Transverse colon (tissue), 4 donors: ENCODE results near the gene CHD6. TPM values are rescaled to one million over a fixed set of nuclear protein-coding genes. Genes with fewer than 3 reads are reported as not detected.

ENCODE experiments used
- DNase-seq: peaks from one replicate; pipeline ENCODE4 v3.0.0-alpha.2; 2019
- H3K27ac ChIP-seq, 4 donors: fragments of 200-600 bp; sonication (generic); 2 replicates each; pipeline ENCODE4 v1.5.1; 2016 to 2018; ENCODE audit warnings: inconsistent platforms in 4 of 4
- H3K27me3 ChIP-seq: fragments of 200-600 bp; sonication (generic); 2 replicates; pipeline ENCODE4 v1.5.1; 2017; ENCODE audit warnings: inconsistent platforms
- H3K36me3 ChIP-seq, 4 donors: fragments of 200-600 bp; sonication (generic); 2 replicates each; pipeline ENCODE4 v1.5.1; 2017 to 2019; ENCODE audit warnings: inconsistent platforms in 4 of 4
- H3K4me1 ChIP-seq, 4 donors: fragments of 200-600 bp; sonication (generic); 2 replicates each; pipeline ENCODE4 v1.5.1; 2017 to 2020; ENCODE audit warnings: inconsistent platforms in 4 of 4
- H3K4me3 ChIP-seq, 4 donors: fragments of 200-600 bp; sonication (generic); 1 replicate in 1 of 4; 2 replicates in 3 of 4; pipeline versions ENCODE4 v1.5.1 to v1.6.1; 2017 to 2019; ENCODE audit warnings: inconsistent platforms in 4 of 4
- H3K9me3 ChIP-seq, 2 donors: fragments of 200-600 bp; sonication (generic); 2 replicates each; pipeline ENCODE4 v1.5.1; 2017 to 2019; ENCODE audit warnings: inconsistent platforms in 2 of 2
- EP300 ChIP-seq: sonication (generic); formaldehyde crosslinking; IDR thresholded peaks from one replicate; pipeline ENCODE4 v1.6.1; 2017; ENCODE audit warnings: antibody characterized with exemption, low read depth
- POLR2A ChIP-seq: fragments of 450-650 bp; IDR thresholded peaks from one replicate; pipeline ENCODE4 v1.6.1; 2016; ENCODE audit warnings: antibody characterized with exemption, mild to moderate bottlenecking, moderate library complexity
- POLR2AphosphoS5 ChIP-seq, 3 donors: sonication (generic); formaldehyde crosslinking; IDR thresholded peaks; one replicate each; pipeline ENCODE4 v1.6.1; 2016; ENCODE audit warnings: antibody characterized with exemption in 3 of 3
- WGBS, 2 donors: methylation state at CpG; one replicate each; pipeline ENCODE4 v1.1.5; 2018; ENCODE audit warnings: low coverage in 1 of 2; 5-methylcytosine and 5-hydroxymethylcytosine counted together
- in situ Hi-C, 4 donors: fragments of 200-750 bp; cut with MboI; loops; one replicate each; pipeline versions ENCODE4 v1.15.0 to v1.15.1; 2017; ENCODE audit warnings: low sequenced_read_pairs in 3 of 4, low pct_ligation_motif_present in 1 of 4, low pct_unique_long_range_greater_than_20kb in 1 of 4
- intact Hi-C: fragments of 100-400 bp; cut with DNase I; formaldehyde crosslinking; loops from one replicate; pipeline ENCODE4 v1.15.1; 2023; ENCODE audit warnings: low total_unique reads
- total RNA-seq, 4 donors: library from RNA; depleted of rRNA; stranded (reverse); fragments of >200 nt; gene quantifications; one replicate each; pipeline ENCODE4 v1.1.0, GENCODE V29; 2016
- TF ChIP-seq, protein P1 (sequence below), 5 experiments: fragments of 200-600 bp in 3 of 5; fragments of 450-650 bp in 2 of 5; sonication (generic) in 3 of 5; IDR thresholded peaks; 1 replicate in 2 of 5; 2 replicates in 3 of 5; pipeline ENCODE4 v1.5.1; 2016 to 2017; ENCODE audit warnings: antibody characterized with exemption in 5 of 5, inconsistent platforms in 3 of 5, mild to moderate bottlenecking in 2 of 5, moderate library complexity in 1 of 5

CHD6 gene
- total RNA-seq, 4 donors from 2014 or later = 27.3 to 42.1 (median 27.9) TPM

- in situ Hi-C loops = no loop called here
- TF ChIP-seq, protein P1, sequence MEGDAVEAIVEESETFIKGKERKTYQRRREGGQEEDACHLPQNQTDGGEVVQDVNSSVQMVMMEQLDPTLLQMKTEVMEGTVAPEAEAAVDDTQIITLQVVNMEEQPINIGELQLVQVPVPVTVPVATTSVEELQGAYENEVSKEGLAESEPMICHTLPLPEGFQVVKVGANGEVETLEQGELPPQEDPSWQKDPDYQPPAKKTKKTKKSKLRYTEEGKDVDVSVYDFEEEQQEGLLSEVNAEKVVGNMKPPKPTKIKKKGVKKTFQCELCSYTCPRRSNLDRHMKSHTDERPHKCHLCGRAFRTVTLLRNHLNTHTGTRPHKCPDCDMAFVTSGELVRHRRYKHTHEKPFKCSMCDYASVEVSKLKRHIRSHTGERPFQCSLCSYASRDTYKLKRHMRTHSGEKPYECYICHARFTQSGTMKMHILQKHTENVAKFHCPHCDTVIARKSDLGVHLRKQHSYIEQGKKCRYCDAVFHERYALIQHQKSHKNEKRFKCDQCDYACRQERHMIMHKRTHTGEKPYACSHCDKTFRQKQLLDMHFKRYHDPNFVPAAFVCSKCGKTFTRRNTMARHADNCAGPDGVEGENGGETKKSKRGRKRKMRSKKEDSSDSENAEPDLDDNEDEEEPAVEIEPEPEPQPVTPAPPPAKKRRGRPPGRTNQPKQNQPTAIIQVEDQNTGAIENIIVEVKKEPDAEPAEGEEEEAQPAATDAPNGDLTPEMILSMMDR (IDR thresholded peaks at IDR 0.05) = no peak
- TF ChIP-seq POLR2A (no peak), POLR2AphosphoS5 (IDR thresholded peaks at IDR 0.05) (no peak), EP300 (no peak)
- no peaks in the 10 kb centered on the region for H3K9me3 ChIP-seq
- peaks cover 5% of the 10 kb centered on the region for H3K27me3 ChIP-seq
- no peaks in the 10 kb centered on the region for H3K36me3 ChIP-seq
- H3K27ac ChIP-seq = no peak overlapping the region
- H3K4me3 ChIP-seq = no peak overlapping the region
- intact Hi-C loops = no loop called here
- H3K4me1 ChIP-seq = no peaks in the 10 kb centered on the region
- DNase-seq = no peak
Measured at GRCh38 chr20:41635158-41635557, 17.0 kb upstream of the CHD6 start.

DNA sequence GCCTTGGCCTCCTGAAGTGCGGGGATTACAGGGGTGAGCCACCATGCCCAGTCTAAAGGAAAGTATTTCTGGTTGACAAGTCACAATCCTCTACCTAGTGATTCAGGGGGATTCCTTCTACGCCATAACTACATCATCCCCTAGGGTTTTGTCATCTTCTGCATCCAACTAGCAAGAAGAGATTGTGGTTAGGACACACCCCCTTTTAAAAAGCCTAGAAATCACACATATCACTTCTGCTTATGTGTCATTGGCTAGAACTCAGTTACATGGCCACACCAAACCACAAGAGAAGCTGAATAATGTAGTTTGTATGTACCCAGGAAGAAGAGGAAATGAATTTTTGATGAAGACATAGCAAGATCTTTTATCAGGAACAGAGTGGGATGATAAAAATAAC lies 14.7 kb upstream of the CHD6 start:
- DNase-seq = no peak
- intact Hi-C loops = no loop called here
- Histone ChIP-seq H3K27me3 (peaks cover 5% of the 10 kb centered on the region), H3K36me3 (no peaks in the 10 kb centered on the region), H3K4me1 (no peaks in the 10 kb centered on the region), H3K4me3 (no peak overlapping the region), H3K27ac (no peak overlapping the region), H3K9me3 (no peaks in the 10 kb centered on the region)
- TF ChIP-seq EP300 (no peak), POLR2AphosphoS5 (IDR thresholded peaks at IDR 0.05) (no peak), POLR2A (no peak)
- TF ChIP-seq, protein P1 (IDR thresholded peaks at IDR 0.05) = no peak
- WGBS, 2 donors = 100% methylated on average over 2 of the region's 2 CpGs; no CpG with 5 or more reads in 1 of the 2 donors
- in situ Hi-C loops = no loop called here

DNA sequence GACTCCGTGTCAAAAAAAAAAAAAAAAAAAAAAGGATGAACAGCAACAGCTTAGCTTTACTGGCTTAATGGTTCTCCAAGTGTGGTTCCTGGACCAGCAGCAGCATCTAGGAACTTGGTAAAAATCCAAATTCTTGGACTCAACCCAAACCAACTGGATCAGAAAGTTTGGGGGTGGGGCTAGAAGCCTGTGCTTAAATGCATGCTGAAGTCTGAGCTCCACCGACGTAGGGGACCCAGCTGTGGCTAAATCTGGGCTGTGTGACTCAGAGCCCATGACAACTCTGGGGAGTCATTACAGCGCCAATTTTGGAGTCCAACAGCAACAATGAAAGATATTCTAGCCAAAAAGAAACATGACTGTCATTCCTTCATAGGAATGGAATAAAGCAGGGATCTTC lies 13.6 kb upstream of the CHD6 start:
- intact Hi-C loops (no loop called here), in situ Hi-C loops (no loop called here)
- 63 to 70% methylated on average over 4 of the region's 4 CpGs for WGBS, 2 donors
- Histone ChIP-seq H3K4me1 (no peaks in the 10 kb centered on the region), H3K4me3 (no peak overlapping the region), H3K27me3 (peaks cover 5% of the 10 kb centered on the region), H3K9me3 (no peaks in the 10 kb centered on the region), H3K27ac (no peak overlapping the region), H3K36me3 (no peaks in the 10 kb centered on the region)
- TF ChIP-seq, protein P1 (IDR thresholded peaks at IDR 0.05) = no peak
- TF ChIP-seq EP300 = no peak
- no peak for DNase-seq

GRCh38 chr20:41630846-41631245 lies 12.7 kb upstream of the CHD6 start:
- H3K27ac ChIP-seq = no peak overlapping the region
- DNase-seq = no peak
- in situ Hi-C loops = no loop called here
- H3K4me3 ChIP-seq = no peak overlapping the region
- H3K27me3 ChIP-seq = peaks cover 5% of the 10 kb centered on the region
- intact Hi-C loops = no loop called here
- WGBS, 2 donors = 90% methylated on average over 1 of the region's 1 CpG; no CpG with 5 or more reads in 1 of the 2 donors
- H3K9me3 ChIP-seq = no peaks in the 10 kb centered on the region
- TF ChIP-seq POLR2AphosphoS5 (IDR thresholded peaks at IDR 0.05) (no peak), EP300 (no peak), POLR2A (no peak)
- TF ChIP-seq, protein P1 (IDR thresholded peaks at IDR 0.05) = no peak
- H3K4me1 ChIP-seq = no peaks in the 10 kb centered on the region
- H3K36me3 ChIP-seq = no peaks in the 10 kb centered on the region
